CD1c-positive myeloid dendritic cell (primary cell): ENCODE results near the gene ALPL.

Experiments
- DNase-seq: peaks from one replicate; pipeline ENCODE4 v3.0.0-alpha.2; 2016; ENCODE audit errors: extremely low spot score

ALPL gene

DNA sequence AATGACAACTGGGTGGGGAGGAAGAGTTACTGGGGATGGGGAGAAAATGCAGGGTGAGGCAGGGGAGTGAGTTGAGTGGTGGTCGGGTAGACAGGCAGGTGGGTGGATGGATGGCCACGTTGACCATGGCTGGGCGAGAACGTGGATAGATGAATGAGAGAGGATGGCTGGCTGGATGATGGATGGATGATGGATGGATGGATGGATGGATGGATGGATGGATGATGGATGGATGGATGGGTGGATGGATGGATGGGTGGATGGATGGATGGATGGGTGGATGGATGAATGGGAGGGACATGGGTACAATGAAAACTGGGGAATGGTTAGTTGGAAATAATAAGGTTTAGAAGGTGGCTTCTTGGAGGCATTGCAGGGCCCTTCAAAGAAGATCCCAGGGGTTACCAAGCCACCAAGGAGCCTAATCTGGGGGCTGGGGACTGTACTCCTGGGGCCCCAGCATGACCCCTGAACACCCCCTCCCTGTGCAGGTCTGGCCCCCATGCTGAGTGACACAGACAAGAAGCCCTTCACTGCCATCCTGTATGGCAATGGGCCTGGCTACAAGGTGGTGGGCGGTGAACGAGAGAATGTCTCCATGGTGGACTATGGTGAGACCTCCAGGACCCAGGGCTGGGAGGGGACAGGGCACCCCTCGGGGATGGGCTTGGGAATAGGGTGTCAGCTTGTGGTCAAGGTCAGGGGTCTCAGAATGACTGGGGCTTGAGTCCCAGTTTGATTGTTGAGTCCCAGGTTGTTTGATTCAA lies 67.0 kb downstream of the ALPL start:
- no peak for DNase-seq

DNA sequence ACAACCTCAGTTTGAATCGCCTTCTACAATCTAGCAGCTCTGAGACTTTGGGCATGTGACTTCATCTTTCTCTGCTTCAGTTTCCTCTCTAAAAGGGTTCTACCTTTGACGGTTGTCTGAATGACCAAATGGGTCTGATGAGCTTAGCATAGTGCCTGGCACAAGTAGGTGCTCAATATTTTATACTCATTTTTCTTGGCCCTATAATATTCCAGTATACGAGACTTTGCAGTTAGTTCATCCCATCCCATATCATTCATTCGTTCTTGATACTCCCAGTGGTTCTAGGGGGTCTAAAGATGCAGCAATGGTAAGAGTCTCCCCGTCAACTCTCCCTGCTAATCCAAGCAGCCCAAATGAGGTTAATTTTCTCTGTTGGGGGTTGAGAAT lies 67.6 kb downstream of the ALPL start:
- no peak for DNase-seq

DNA sequence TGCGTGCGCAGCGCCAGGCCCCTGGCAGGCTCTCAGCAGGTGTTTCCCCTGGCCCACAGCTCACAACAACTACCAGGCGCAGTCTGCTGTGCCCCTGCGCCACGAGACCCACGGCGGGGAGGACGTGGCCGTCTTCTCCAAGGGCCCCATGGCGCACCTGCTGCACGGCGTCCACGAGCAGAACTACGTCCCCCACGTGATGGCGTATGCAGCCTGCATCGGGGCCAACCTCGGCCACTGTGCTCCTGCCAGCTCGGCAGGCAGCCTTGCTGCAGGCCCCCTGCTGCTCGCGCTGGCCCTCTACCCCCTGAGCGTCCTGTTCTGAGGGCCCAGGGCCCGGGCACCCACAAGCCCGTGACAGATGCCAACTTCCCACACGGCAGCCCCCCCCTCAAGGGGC lies 68.1 kb downstream of the ALPL start:
- DNase-seq, result no peak

DNA sequence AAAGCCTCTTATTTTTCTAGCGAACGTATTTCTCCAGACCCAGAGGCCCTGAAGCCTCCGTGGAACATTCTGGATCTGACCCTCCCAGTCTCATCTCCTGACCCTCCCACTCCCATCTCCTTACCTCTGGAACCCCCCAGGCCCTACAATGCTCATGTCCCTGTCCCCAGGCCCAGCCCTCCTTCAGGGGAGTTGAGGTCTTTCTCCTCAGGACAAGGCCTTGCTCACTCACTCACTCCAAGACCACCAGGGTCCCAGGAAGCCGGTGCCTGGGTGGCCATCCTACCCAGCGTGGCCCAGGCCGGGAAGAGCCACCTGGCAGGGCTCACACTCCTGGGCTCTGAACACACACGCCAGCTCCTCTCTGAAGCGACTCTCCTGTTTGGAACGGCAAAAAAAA lies 68.7 kb downstream of the ALPL start:
- DNase-seq, result no peak

DNA sequence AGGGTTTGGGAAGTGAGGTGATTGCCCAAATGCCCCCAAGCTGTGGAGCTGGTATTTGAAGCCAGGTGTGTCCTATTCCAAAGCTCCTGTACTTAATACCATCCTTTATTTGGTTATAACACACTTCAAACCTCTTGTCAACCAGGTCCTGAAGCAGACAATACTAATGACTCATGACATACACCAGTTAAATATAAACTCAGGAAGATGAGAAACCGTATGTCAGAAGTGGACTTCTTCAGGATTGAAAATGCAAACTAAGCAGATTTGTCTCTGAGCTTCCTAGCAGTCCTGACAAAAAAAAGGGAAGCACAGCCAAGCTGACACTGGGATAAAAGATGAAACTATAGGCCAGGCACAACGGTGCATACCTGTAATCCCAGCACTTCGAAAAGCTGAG lies 70.6 kb downstream of the ALPL start:
- peak; percentile 19 for DNase-seq

DNA sequence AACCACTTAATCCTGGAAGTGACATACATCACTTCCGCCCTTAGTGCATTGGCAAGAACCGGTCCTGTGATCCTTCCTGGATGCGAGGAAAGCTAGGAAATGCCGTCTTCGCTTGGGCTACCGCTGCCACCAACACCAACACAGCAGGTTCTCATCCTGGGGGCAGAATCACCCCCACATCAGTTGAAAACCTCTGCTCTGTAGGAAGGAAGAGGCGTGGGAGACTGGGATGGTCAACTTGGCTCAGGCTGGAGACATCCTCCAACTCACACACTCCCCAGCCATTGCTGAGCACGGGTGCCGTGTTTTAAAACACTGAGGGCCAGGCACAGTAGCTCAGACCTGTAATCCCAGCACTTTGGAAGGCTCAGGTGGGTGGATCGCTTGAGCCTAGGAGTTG lies 74.9 kb downstream of the ALPL start:
- DNase-seq, result no peak

DNA sequence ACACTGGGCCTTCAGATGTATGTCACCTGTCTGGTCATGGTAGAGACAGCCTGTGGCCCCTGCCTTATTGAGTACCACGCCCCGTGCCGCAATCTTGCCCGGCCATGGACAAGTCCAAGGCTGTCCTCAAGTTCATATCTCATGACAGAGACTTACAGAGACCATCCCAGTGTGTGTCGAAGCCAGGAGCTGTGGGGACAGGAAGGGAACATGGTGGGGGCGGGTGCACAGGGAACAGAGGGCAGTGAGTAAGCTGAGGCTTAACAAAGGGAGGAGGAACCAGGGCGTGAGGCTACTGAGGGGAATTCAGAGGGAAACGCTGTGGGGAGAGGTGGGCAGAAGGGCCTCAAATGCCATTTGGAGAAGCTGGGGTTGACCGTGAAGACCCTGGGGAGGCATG lies 75.8 kb downstream of the ALPL start:
- peak; percentile 41 for DNase-seq

DNA sequence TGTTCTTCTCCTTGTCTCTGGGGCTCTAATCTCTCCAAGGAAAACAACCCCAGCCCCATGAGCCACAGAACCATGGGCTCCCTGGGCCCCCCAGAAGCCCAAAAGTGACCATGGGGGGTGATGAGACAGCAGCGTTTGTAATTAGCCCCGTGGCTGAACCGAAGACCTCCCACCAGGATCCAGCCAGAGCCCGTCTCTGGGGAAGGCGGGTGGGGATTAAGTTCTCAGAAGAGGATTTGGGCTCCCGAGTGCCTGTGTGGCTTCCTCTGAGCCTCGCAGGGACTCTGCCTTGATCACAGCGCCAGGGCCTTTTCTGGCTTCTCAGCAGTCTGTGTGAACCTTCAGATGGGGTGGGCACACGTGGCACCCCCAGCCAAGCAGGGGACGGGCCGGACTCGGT lies 77.0 kb downstream of the ALPL start:
- no peak for DNase-seq

DNA sequence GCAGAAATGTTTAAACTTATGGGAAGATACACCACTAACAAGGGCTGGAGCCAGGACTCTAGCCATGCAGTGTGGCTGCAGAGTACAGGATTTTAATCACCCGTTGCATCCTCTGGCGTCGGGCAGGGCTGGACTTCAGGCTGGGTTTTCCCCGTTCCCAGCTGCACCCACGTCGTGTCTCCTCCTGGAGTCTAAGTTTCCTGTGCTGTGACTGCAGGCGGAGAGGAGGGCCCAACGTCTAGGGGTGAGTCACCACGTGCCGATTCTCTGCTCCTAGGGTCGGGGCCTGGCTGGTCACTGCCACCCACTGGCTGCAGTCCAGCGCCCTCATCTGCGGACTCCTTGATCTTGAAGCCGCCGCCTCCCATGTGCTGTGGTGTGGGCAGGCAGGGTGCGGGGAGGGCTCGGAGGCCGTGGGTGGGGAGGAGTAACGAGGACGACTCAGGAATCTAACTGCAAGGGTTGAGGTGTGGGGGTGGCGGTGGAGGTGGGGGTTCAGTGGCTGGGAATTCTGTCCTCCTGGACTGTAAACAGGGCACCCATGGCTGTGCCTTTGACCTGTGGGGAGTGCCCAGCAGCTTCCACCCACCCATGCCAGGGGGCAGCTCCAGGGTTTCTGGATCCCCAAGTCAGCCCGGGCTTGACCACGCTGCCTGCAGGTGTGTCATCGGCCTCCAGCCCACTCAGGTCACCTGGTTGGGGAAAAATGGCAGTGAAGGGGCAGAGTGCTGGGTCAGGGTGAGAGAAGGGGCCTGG lies 77.8 kb downstream of the ALPL start:
- DNase-seq, result peak; percentile 73

DNA sequence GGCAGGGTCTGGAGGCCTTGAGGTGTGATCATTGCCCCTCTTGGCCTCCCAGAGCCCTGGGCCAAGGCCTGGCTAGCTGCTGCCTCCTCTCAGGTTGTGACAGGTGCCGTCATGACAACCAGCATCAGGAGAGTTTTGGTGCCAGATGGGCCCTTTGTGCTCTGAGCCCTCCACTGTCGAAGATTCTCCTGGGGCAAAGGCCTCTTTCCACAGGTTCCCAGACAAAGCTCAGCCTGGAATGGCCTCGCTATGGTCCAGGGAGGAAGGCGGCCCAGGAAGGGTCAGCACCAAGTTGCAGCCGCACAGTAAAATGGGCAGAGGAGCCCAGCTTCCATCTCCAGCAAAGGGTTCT lies 78.4 kb downstream of the ALPL start:
- DNase-seq, result no peak

DNA sequence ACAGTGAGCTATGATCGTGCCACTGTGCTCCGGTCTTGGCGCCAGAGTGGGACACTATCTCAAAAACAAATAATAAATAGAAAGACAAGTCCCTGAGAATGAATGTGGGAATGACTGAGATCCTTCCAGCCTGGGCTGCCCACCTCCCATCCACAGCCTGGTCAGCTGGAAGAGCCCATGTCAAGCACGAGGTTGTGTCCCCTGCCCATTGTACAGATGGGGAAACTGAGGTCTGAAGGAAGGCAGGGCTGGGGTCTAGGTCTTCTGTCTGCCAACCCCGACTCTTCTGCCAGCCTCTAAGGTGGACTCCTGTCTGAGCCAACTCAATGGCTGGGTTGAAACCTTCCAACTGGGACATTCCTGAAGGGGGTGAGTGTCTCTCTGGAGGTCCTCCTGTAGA lies 80.4 kb downstream of the ALPL start:
- no peak for DNase-seq

DNA sequence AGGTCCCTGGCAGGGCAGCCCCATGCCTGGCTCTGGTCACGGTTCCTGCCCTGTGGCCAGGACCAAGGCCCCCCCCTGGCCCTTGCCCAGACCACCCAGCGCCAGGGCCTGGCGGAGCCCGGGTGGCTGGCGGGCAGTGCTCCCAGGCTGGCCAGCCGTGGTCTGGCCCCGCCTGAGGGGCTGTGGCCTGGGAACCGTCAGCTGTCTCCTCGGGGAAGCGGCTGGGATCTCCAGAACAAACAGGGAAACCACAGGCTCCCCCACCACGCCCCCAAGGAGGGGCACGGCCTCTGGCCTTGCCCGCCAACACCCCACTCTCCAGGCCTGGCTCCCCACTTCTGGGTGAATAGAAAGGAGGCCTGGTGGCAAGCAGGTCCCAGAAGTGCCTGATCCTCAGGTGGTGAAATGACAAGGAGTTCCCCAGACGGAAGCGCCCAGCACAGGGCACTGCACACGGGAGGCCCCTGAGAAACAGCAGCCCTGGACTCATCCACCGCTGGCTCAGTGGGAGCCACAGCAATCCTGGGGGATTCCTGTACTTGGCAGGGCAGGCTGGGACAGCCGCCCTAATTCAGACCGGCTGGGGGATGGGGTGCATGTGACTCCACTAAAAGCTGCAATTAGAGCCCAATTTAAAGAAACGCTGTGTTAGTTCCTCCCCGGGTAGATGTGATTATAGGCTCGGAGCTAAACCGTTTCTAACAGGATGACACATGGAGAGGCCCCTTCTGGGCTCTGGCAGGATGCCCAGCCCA lies 81.1 kb downstream of the ALPL start:
- DNase-seq, result no peak

DNA sequence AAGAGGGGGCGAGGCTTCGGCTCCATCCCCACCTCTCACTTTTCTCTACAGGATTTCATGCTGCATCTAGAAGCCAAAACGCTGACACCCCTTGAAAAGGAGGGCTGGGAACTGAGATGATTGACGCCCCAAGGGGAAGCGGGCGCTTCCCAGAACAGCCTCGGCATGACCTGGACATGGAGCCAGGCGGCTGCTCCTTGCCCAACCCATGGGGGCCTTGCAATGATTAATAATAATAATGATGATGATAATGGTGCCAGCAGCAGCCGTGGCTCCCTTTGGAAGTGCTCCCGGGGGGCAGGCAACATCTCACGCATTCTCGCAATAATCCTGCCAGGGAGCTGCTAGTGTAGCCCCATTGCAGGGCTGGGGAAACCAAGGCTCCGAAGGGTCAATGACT lies 81.7 kb downstream of the ALPL start:
- DNase-seq, result no peak

DNA sequence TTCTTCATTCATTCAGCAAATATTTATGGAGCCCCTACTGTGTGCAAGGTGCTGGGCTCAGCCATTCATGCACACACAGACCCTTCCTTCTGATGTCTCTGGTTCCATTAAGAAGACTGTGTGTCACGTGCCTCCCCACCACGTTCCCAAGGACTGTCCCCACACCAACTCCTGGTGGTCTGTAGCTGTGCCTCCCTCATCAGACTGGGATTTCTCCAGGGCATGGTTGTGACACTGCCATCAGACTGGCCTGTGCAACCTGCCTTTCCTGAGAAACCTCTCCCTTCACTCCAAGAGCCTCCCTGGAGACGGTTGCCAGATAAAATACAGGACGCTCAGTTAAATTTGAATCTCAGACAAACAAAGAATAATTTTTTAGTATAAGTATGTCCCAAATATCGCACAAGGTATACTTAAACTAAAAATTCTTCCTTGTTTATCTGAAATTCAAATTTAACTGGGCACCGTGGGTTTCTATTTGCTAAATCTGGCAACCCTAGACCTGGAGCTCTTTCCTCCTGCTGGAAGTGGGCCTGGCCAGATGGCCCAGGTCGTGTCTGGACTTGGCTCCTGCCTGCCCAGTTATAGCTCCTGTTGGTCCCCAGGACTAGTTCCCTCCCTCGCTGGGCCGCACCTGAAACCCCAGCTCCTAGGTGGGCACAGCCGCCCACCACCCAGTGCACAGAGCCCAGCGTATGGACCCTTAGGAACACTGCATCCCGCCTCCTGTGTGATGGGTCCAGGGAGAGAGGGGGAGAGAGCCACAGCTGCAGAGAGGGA lies 83.1 kb downstream of the ALPL start:
- DNase-seq, result no peak

DNA sequence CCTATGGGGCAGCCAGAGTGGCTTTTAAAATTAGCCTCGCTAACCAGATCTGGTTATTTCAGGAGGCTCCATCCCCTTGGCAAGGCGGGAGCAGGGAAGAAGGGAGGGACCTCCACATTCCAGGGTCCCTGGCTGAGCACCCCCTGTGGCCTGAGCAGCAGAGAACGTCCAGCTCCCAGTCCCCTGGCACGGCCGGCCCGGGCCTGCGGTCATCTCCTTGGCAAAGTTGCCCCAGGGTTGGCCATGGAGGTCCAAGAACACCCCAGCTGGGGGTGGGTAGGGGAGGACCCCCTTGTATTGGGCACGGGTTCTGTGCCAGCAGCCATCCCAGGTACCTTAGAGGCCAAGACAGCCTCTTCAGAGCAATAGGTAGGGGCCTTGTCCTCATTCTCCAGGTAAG lies 84.0 kb downstream of the ALPL start:
- no peak for DNase-seq

DNA sequence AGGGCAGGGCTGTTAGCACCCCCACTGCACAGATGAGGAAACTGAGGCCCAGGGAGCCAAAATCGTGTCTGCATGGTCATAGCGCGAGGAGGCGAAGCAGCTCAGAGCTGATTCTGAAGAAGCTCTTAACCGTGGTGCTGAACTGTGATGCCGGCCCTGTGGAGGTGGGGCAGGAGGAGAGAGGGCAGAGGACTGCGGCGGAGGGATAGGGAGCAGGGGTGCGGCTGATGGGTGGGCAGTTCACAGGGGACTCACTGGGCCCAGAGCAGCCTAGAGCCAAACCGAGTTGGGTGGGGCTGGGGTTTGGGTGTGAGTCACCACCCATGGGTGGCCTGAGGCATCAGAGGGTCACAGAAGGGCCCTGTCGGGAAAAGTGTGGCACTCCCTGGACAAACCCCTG lies 85.3 kb downstream of the ALPL start:
- DNase-seq, result no peak

DNA sequence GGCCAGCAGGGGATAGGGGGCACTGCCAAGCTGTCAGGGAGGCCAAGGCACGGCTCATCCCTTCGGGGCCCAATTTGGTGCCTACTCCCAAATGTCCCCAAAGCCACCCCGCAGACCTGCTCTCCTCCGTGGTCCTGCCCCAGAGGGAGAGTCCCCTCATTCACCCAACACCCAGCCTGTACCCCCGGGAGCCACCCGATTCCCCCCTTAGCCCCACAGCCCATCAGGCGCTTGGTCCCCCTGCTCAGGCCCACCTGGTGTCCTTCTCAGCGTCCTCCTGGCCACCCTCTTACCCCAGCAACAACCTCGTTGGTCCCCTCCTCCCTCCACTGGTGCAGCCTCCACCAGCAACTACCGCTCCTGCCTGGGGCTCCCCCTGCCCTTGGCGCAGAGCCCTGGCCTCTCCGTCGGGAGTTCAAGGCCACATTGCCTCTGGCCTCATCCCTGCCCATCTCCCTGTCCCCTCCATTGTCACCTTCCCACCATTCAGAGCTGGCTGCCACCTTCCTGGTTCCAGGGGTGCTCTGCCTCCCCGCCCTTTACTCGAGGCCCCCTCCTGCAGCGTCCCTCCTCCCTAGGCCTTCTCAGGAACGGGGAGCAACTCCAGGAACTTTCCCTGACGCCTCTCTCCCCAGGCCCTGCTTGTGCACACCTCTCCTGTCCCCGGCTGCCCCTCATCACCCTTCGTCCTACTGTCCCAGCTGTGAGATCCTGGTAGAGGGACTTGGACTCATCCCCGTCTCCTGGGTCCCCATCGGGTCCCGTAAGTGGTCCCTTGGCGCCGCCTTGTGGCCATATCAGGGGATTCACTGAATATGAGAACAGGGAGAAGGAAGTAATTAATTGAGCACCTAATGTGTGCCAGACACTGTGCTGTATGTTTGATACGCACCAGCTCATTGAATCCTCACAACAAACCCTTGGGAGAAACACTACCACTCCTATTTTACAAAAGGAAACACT lies 86.0 kb downstream of the ALPL start:
- peak; percentile 63 for DNase-seq

DNA sequence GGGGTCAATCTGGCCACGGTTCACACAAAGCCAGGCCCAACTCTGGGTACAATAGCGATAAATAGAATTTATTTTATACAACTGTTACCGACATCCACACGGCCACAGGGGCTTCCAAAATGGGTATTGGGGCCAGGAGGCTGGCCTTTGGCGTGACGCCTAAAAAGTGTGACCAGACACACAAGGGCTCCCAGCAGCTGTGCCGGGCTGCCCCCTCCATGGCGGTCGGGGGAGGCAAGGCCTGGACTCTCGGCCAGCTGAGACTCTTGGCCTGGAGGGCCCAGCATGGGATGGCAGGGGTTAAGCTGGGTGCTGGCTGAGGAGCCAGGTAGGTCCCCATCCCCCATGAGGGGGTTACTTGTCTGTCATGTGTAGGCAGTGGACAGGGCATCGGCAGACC lies 87.0 kb downstream of the ALPL start:
- no peak for DNase-seq

DNA sequence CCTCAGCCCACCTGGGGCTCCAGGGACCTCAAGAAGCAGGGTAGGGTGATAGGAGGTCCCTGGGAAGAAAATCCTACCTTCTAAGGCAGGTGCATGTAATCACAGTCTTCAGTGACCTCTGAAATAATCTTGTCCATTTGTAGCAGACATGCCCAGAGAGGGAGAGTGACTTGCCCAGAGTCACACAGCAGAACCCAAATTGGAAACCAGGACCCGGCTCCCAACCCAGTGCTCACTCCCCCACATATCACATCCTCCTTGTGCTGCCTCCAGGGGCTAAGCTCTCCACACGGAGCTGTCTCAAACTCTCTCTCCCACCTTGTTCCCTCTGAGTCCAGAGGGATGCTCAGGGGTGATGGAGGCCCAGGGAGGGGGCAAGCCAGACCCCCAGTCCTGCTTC lies 87.4 kb downstream of the ALPL start:
- no peak for DNase-seq

DNA sequence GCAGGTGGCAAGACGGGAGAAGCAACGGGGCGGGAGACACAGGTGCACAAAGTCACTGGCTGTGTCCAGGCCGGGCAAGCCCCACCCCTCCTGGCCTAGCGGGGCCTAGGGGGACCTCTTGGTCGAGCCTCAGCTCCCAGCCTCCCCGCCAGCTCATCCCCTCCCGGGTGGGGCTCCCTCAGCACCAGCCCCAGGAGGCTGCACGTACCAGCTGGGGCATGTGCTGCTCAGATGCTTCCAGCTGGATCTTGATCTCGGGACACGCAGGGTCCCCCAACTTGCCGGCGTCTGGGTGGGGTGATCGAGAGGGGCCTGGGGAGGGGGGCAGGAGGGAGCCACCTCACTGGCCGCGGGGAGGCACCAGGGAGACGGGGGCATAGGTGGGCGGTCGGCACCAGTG lies 88.5 kb downstream of the ALPL start:
- DNase-seq, result no peak

DNA sequence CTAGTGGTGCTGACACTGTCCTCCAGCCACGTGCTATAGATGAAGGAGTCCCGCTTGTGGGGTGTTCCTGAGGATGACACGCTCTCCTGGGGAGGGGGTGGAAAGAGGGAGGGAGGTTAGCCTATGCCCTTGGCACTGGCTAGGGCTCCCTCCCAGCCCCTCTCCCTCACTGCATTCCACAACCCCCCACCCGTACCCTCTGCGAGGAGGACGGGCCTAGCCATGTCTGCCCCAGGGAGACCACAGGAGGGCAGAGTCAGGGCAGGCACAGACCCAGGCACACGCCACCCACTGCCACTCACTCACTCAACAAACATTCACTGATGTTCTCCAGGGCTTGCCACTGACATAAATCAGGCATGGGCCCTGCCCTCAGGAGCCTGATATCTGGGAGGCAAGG lies 89.2 kb downstream of the ALPL start:
- DNase-seq, result no peak
